Thyroid gland (tissue), 4 donors: ENCODE results near the gene CDK13.

Experiments used
- POLR2A ChIP-seq, 2 donors: fragments of 450-650 bp; IDR thresholded peaks; one replicate each; pipeline ENCODE4 v1.6.1; 2017; ENCODE audit warnings: antibody characterized with exemption in 2 of 2, mild to moderate bottlenecking in 2 of 2, moderate library complexity in 1 of 2
- TF ChIP-seq, protein P1 (sequence below), 6 experiments: fragments of 200-600 bp in 3 of 6; fragments of 450-650 bp in 3 of 6; sonication (generic) in 3 of 6; IDR thresholded peaks; one replicate each; pipeline ENCODE4 v1.5.1; 2016 to 2019; ENCODE audit warnings: antibody characterized with exemption in 6 of 6, mild to moderate bottlenecking in 2 of 6, inconsistent platforms in 1 of 6, moderate library complexity in 1 of 6

DNA sequence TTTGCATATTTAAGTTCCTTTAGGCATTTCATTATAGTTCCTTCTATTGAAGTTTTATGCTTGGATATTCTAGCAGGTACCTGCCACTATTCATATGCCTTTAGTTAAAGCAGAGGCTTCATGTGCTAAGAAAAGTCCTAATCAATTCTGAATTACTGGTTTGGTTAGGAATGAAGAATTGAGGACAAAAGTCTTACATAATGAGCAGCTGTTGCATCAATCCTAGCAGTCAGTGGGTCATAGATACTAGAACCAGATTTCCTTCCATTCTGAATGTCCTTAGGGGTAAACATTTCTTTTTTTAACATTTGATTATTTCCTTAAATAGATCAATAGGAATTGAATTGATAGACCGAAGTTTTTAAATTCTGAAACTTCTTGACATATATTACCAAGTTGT is 59.2 kb downstream of the CDK13 start:
- TF ChIP-seq POLR2A (IDR thresholded peaks at IDR 0.05) = no peak
- TF ChIP-seq, protein P1, sequence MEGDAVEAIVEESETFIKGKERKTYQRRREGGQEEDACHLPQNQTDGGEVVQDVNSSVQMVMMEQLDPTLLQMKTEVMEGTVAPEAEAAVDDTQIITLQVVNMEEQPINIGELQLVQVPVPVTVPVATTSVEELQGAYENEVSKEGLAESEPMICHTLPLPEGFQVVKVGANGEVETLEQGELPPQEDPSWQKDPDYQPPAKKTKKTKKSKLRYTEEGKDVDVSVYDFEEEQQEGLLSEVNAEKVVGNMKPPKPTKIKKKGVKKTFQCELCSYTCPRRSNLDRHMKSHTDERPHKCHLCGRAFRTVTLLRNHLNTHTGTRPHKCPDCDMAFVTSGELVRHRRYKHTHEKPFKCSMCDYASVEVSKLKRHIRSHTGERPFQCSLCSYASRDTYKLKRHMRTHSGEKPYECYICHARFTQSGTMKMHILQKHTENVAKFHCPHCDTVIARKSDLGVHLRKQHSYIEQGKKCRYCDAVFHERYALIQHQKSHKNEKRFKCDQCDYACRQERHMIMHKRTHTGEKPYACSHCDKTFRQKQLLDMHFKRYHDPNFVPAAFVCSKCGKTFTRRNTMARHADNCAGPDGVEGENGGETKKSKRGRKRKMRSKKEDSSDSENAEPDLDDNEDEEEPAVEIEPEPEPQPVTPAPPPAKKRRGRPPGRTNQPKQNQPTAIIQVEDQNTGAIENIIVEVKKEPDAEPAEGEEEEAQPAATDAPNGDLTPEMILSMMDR (IDR thresholded peaks at IDR 0.05) = no peak
